Gastrocnemius medialis (tissue), 4 donors: ENCODE results near the gene FLT1.

Experiments used
- CTCF ChIP-seq, 5 experiments: fragments of 450-650 bp in 3 of 5; fragments of 200-600 bp in 2 of 5; sonication (generic) in 2 of 5; IDR thresholded peaks in 4 of 5; conservative IDR thresholded peaks in 1 of 5; 1 replicate in 4 of 5; 2 replicates in 1 of 5; pipeline ENCODE4 v1.5.1; 2016 to 2019; ENCODE audit warnings: antibody characterized with exemption in 5 of 5, mild to moderate bottlenecking in 3 of 5, moderate library complexity in 3 of 5
- POLR2A ChIP-seq, 2 donors: fragments of 450-650 bp; IDR thresholded peaks; one replicate each; pipeline ENCODE4 v1.6.1; 2017; ENCODE audit warnings: antibody characterized with exemption in 2 of 2, mild to moderate bottlenecking in 2 of 2, moderate library complexity in 2 of 2

- TF ChIP-seq CTCF (IDR thresholded peaks at IDR 0.05 in 4 of 5, conservative IDR thresholded peaks at IDR 0.05 in 1 of 5) (no peak), POLR2A (IDR thresholded peaks at IDR 0.05) (no peak)
These were observed 226.1 kb downstream of the FLT1 start for GRCh38 chr13:28268800-28269223.
